ENCODE data around the gene ZIC1. TPM values are rescaled to one million over a fixed set of nuclear protein-coding genes. Genes with fewer than 3 reads are reported as not detected.

Gene ZIC1
- total RNA-seq, 1 donor from 2014 or later = not detected

DNA sequence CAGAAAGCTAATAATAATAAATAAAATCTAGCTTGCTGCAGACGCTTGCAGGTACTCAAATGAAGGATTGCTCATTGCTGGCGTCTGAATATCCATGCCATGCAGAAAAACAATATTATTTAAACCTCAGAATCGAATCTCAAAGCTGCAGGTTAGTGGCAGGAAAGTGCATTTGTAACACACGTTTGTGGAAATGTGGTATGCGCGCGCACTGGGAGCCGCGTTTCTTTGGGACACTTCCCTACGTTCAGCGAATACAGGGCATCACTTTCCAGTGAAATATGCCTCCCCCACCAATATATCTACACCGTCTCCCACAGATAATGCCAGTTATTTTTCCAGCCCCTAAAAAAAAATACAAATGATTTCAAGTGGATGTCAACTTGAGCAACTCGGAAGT lies 39.9 kb upstream of the ZIC1 start:
- Mint-ChIP-seq H3K4me1 (ENCODE audit: low read depth, unreplicated experiment) (no peaks in the 10 kb centered on the region), H3K36me3 (ENCODE audit: unreplicated experiment) (no peaks in the 10 kb centered on the region), H3K9me3 (ENCODE audit: unreplicated experiment) (no peaks in the 10 kb centered on the region), H3K4me3 (ENCODE audit: unreplicated experiment) (no peak overlapping the region), H3K27me3 (ENCODE audit: unreplicated experiment) (peaks cover 41% of the 10 kb centered on the region), H3K27ac (ENCODE audit: unreplicated experiment) (no peak overlapping the region)
- TF ChIP-seq, protein P1, sequence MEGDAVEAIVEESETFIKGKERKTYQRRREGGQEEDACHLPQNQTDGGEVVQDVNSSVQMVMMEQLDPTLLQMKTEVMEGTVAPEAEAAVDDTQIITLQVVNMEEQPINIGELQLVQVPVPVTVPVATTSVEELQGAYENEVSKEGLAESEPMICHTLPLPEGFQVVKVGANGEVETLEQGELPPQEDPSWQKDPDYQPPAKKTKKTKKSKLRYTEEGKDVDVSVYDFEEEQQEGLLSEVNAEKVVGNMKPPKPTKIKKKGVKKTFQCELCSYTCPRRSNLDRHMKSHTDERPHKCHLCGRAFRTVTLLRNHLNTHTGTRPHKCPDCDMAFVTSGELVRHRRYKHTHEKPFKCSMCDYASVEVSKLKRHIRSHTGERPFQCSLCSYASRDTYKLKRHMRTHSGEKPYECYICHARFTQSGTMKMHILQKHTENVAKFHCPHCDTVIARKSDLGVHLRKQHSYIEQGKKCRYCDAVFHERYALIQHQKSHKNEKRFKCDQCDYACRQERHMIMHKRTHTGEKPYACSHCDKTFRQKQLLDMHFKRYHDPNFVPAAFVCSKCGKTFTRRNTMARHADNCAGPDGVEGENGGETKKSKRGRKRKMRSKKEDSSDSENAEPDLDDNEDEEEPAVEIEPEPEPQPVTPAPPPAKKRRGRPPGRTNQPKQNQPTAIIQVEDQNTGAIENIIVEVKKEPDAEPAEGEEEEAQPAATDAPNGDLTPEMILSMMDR (IDR thresholded peaks at IDR 0.05; ENCODE audit: partially characterized antibody, unreplicated experiment) = no peak
- no peak for DNase-seq

DNA sequence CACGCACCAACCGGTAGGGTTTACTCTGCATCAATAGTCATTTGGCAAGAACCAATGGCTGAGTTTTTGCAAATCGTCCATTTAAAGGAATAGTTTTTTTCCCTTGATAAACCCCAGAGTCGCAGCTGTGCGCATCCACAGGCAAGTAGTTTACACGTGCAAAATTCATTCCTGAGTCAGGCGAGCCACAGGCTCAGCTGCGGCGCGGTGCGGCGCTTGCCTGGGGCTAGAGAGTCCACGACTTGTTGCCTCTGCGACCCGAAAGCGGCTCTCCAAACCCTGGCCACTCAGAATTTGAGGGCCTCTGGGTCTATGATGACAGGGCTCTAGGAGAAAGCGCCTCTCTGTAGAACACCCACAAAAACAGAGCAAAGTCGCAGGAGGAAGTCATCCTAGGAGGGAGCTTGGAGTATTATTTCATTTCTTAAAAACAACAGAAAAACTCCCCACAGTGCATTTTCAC lies 39.5 kb upstream of the ZIC1 start:
- TF ChIP-seq, protein P1 (IDR thresholded peaks at IDR 0.05; ENCODE audit: partially characterized antibody, unreplicated experiment) = no peak
- H3K9me3 Mint-ChIP-seq (ENCODE audit: unreplicated experiment) = no peaks in the 10 kb centered on the region
- H3K4me1 Mint-ChIP-seq (ENCODE audit: low read depth, unreplicated experiment) = no peaks in the 10 kb centered on the region
- peaks cover 44% of the 10 kb centered on the region for H3K27me3 Mint-ChIP-seq (ENCODE audit: unreplicated experiment)
- H3K4me3 Mint-ChIP-seq (ENCODE audit: unreplicated experiment) = no peak overlapping the region
- H3K36me3 Mint-ChIP-seq (ENCODE audit: unreplicated experiment) = no peaks in the 10 kb centered on the region
- H3K27ac Mint-ChIP-seq (ENCODE audit: unreplicated experiment) = no peak overlapping the region
- DNase-seq = no peak

DNA sequence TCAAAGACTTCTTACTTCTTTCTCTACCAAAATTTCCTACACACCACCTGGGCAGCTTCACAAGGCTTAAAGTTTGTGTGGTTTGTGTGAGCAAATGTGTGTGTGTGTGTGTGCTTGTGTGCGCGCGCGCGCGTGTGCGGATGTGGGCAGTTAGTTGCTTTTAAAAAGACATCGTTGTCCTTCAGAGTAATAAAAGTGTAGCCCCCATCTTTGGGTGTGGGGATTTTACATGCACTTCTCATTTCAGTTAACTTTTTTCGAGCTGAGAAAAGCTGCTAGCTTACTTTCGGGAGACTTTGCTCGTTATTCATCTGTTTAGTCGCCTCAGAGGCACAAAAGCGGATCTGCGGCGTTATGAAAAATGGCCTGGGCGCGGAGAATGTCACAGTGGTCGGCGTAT lies 38.8 kb upstream of the ZIC1 start:
- TF ChIP-seq, protein P1 (IDR thresholded peaks at IDR 0.05; ENCODE audit: partially characterized antibody, unreplicated experiment) = no peak
- H3K9me3 Mint-ChIP-seq (ENCODE audit: unreplicated experiment) = no peaks in the 10 kb centered on the region
- H3K36me3 Mint-ChIP-seq (ENCODE audit: unreplicated experiment) = no peaks in the 10 kb centered on the region
- DNase-seq = no peak
- no peaks in the 10 kb centered on the region for H3K4me1 Mint-ChIP-seq (ENCODE audit: low read depth, unreplicated experiment)
- no peak overlapping the region for H3K27ac Mint-ChIP-seq (ENCODE audit: unreplicated experiment)
- H3K4me3 Mint-ChIP-seq (ENCODE audit: unreplicated experiment) = no peak overlapping the region
- peaks cover 47% of the 10 kb centered on the region for H3K27me3 Mint-ChIP-seq (ENCODE audit: unreplicated experiment)

DNA sequence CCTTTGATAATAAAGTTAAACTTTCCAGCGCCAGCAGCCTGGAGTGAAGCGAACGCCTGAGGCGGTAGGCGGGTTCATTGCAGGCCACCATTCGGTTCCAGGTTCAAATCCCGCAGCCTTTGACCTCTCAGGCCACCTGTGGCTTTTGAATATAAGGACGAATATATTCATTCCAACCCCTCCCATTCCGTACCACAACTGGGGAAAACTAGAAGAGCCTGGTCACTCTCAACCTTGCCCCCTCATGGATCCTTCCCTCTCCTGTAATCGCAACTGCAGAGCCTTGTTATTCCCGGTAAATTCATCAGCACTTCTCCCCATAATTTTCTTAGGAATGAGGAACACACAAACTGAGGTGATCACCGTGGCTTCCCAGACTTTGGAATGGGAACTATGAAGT lies 38.0 kb upstream of the ZIC1 start:
- Mint-ChIP-seq H3K27ac (ENCODE audit: unreplicated experiment) (no peak overlapping the region), H3K4me3 (ENCODE audit: unreplicated experiment) (no peak overlapping the region)

DNA sequence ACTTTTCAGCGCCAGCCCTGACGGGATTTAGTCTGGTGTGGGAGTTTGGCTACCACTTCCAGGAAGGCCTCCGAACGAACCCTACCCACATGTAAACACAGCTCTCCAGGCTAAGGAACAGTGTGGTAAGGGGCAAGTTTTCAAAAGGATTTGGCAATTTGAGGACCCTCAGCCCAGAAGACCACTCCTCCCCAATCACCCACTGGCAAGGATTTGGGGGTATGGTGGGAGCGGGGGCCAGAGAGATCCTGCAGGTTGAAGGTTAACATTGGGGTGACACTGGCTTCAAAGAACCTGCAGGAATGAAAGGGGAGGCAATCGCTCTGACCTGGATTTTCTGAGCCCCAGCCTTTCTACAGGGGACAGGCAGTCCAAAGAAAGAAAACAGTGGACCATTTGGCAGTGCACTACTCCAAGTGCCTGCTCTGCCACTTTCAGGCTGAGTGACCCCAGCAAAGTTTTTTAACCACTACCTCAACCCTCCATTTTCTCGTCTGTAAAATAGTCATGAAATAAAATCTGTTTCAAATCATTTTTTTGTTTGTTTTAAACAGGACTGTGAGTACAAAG lies 37.3 kb upstream of the ZIC1 start:
- Mint-ChIP-seq H3K27me3 (ENCODE audit: unreplicated experiment) (peaks cover 46% of the 10 kb centered on the region), H3K4me1 (ENCODE audit: low read depth, unreplicated experiment) (no peaks in the 10 kb centered on the region), H3K36me3 (ENCODE audit: unreplicated experiment) (no peaks in the 10 kb centered on the region), H3K4me3 (ENCODE audit: unreplicated experiment) (no peak overlapping the region), H3K9me3 (ENCODE audit: unreplicated experiment) (no peaks in the 10 kb centered on the region), H3K27ac (ENCODE audit: unreplicated experiment) (no peak overlapping the region)
- DNase-seq = no peak
- TF ChIP-seq, protein P1 (IDR thresholded peaks at IDR 0.05; ENCODE audit: partially characterized antibody, unreplicated experiment) = no peak

More for the DNA sequence above, 38.0 kb upstream of the ZIC1 start:
- Mint-ChIP-seq H3K27me3 (ENCODE audit: unreplicated experiment) (peaks cover 46% of the 10 kb centered on the region), H3K36me3 (ENCODE audit: unreplicated experiment) (no peaks in the 10 kb centered on the region), H3K9me3 (ENCODE audit: unreplicated experiment) (no peaks in the 10 kb centered on the region), H3K4me1 (ENCODE audit: low read depth, unreplicated experiment) (no peaks in the 10 kb centered on the region)
- no peak for DNase-seq
- TF ChIP-seq, protein P1 (IDR thresholded peaks at IDR 0.05; ENCODE audit: partially characterized antibody, unreplicated experiment) = no peak

Data from glutamatergic neuron (in vitro differentiated cells).